ENCODE measurements around the gene HSFX4.
A peak's percentile ranks its signal among the peaks of the same experiment; 100 is the strongest.

- TF ChIP-seq CTCF (IDR thresholded peaks at IDR 0.05) (no peak), POLR2A (IDR thresholded peaks at IDR 0.05; ENCODE audit: low read depth) (peak; percentile 7), POLR2AphosphoS5 (IDR thresholded peaks at IDR 0.05) (no peak)
Measured at GRCh38 chrX:149937871-149938426, 8.6 kb downstream of the HSFX4 start.

Data from esophagus muscularis mucosa (tissue), 3 donors.